GM23338 (cell line): ENCODE measurements around the gene MBNL1.

Experiments
- EZH2 ChIP-seq: fragments of 200-600 bp; sonication (generic); IDR thresholded peaks from one replicate; pipeline ENCODE4 v1.8.0; 2017; ENCODE audit warnings: antibody characterized with exemption, mild to moderate bottlenecking, low read depth; ENCODE audit not compliant: unreplicated experiment
- EZH2phosphoT487 ChIP-seq: fragments of 200-600 bp; sonication (generic); IDR thresholded peaks from one replicate; pipeline ENCODE4 v1.8.1; 2018; ENCODE audit warnings: antibody characterized with exemption; ENCODE audit not compliant: unreplicated experiment
- TF ChIP-seq, protein P1 (sequence below), 2 experiments: fragments of 200-600 bp in 1 of 2; sonication (generic) in 1 of 2; conservative IDR thresholded peaks; 2 replicates each; pipeline versions ENCODE4 v1.5.1 to v1.6.1; 2016 to 2017; ENCODE audit warnings: antibody characterized with exemption in 2 of 2, low read depth in 2 of 2, mild to moderate bottlenecking in 2 of 2, moderate library complexity in 1 of 2

- TF ChIP-seq, protein P1, sequence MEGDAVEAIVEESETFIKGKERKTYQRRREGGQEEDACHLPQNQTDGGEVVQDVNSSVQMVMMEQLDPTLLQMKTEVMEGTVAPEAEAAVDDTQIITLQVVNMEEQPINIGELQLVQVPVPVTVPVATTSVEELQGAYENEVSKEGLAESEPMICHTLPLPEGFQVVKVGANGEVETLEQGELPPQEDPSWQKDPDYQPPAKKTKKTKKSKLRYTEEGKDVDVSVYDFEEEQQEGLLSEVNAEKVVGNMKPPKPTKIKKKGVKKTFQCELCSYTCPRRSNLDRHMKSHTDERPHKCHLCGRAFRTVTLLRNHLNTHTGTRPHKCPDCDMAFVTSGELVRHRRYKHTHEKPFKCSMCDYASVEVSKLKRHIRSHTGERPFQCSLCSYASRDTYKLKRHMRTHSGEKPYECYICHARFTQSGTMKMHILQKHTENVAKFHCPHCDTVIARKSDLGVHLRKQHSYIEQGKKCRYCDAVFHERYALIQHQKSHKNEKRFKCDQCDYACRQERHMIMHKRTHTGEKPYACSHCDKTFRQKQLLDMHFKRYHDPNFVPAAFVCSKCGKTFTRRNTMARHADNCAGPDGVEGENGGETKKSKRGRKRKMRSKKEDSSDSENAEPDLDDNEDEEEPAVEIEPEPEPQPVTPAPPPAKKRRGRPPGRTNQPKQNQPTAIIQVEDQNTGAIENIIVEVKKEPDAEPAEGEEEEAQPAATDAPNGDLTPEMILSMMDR (conservative IDR thresholded peaks at IDR 0.05; ENCODE audit: low read depth in 2 of 2), result no peak
- TF ChIP-seq EZH2 (no peak), EZH2phosphoT487 (no peak)
Observed at GRCh38 chr3:152398495-152398894, 129.8 kb downstream of the MBNL1 start.
